Lower leg skin (tissue), 3 donors: ENCODE data around the gene PCSK5.

Source experiments
- CTCF ChIP-seq, 3 donors: fragments of 450-650 bp; IDR thresholded peaks; one replicate each; pipeline ENCODE4 v1.5.1; 2016; ENCODE audit warnings: antibody characterized with exemption in 3 of 3, mild to moderate bottlenecking in 3 of 3, moderate library complexity in 2 of 3
- POLR2A ChIP-seq, 2 donors: fragments of 450-650 bp; IDR thresholded peaks; one replicate each; pipeline ENCODE4 v1.6.1; 2016 to 2017; ENCODE audit warnings: antibody characterized with exemption in 2 of 2, mild to moderate bottlenecking in 1 of 2, moderate library complexity in 1 of 2

DNA sequence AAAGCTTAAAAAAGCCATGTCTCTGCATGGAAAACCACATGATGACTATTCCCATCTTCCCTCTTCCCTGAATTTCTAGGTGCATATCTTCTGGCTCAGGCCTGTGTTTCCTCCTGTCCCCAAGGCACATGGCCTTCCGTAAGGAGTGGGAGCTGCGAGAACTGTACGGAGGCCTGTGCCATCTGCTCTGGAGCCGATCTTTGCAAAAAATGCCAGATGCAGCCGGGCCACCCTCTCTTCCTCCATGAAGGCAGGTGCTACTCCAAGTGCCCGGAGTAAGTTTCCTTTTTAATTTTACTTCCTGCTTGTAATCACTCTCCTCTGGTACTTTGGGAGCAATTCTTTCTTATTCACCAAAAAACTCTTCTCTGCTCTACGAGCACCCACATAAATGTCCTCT lies 420.1 kb downstream of the PCSK5 start:
- TF ChIP-seq CTCF (IDR thresholded peaks at IDR 0.05) (no peak), POLR2A (IDR thresholded peaks at IDR 0.05) (no peak)
